Keratinocyte (primary cell): Measurements from ENCODE around the gene ANGPTL2. TPM values are rescaled to one million over a fixed set of nuclear protein-coding genes. Genes with fewer than 3 reads are reported as not detected.

ENCODE experiments used
- DNase-seq: peaks from one replicate; pipeline ENCODE4 v3.0.0-alpha.2; 2011; ENCODE audit warnings: low read depth, missing footprints, low spot score
- FAIRE-seq: peaks from 2 replicates; lab custom pipeline; 2011; peaks lifted over from hg19 to GRCh38; lab: Jason Lieb, UNC
- H2AFZ ChIP-seq: 2 replicates; pipeline ENCODE4 v1.6.0; 2012; ENCODE audit warnings: low read length, control low read depth, inconsistent platforms; ENCODE audit not compliant: control insufficient read depth
- H3K27ac ChIP-seq: 2 replicates; pipeline ENCODE4 v1.5.1; 2011; ENCODE audit warnings: low read length; ENCODE audit not compliant: control insufficient read depth, insufficient read depth
- H3K27me3 ChIP-seq: 3 replicates; pipeline ENCODE4 v1.6.0; 2011; ENCODE audit warnings: low read length; ENCODE audit not compliant: control insufficient read depth, insufficient read depth; ENCODE audit errors: extremely low read depth
- H3K36me3 ChIP-seq, 2 experiments: 2 replicates in 1 of 2; 3 replicates in 1 of 2; pipeline ENCODE4 v1.5.1; 2011; ENCODE audit warnings: low read length in 2 of 2, mild to moderate bottlenecking in 1 of 2; ENCODE audit not compliant: control insufficient read depth in 2 of 2, insufficient read depth in 2 of 2; ENCODE audit errors: extremely low read depth in 1 of 2
- H3K4me1 ChIP-seq: 3 replicates; pipeline ENCODE4 v1.5.1; 2011; ENCODE audit warnings: low read length; ENCODE audit not compliant: control insufficient read depth, insufficient read depth; ENCODE audit errors: extremely low read depth
- H3K4me2 ChIP-seq: 3 replicates; pipeline ENCODE4 v1.6.0; 2011; ENCODE audit warnings: low read depth, low read length; ENCODE audit not compliant: control insufficient read depth, insufficient read depth; ENCODE audit errors: extremely low read depth
- H3K4me3 ChIP-seq, 3 experiments: fragments of 200-600 bp in 1 of 3; sonication (generic) in 1 of 3; 2 replicates in 2 of 3; 3 replicates in 1 of 3; pipeline ENCODE4 v1.5.1; 2011 to 2016; ENCODE audit warnings: low read length in 3 of 3, mild to moderate bottlenecking in 3 of 3, control low read depth in 2 of 3, inconsistent platforms in 1 of 3, low read depth in 1 of 3, mixed read lengths in 1 of 3, mixed run types in 1 of 3, moderate library complexity in 1 of 3; ENCODE audit not compliant: control insufficient read depth in 2 of 3, insufficient read depth in 2 of 3; ENCODE audit errors: extremely low read depth in 1 of 3
- H3K79me2 ChIP-seq: 2 replicates; pipeline ENCODE4 v1.6.0; 2012; ENCODE audit warnings: low read length; ENCODE audit not compliant: control insufficient read depth, insufficient read depth
- H3K9ac ChIP-seq: 3 replicates; pipeline ENCODE4 v1.6.0; 2011; ENCODE audit warnings: low read length; ENCODE audit not compliant: control insufficient read depth, insufficient read depth; ENCODE audit errors: extremely low read depth
- H3K9me1 ChIP-seq: 3 replicates; pipeline ENCODE4 v1.6.0; 2011; ENCODE audit warnings: low read length; ENCODE audit not compliant: control insufficient read depth, insufficient read depth; ENCODE audit errors: extremely low read depth
- H3K9me3 ChIP-seq: 2 replicates; pipeline ENCODE4 v1.5.1; 2012; ENCODE audit warnings: low read depth, low read length; ENCODE audit not compliant: control insufficient read depth
- H4K20me1 ChIP-seq: 3 replicates; pipeline ENCODE4 v1.6.0; 2011; ENCODE audit warnings: low read length; ENCODE audit not compliant: control insufficient read depth, insufficient read depth; ENCODE audit errors: extremely low read depth
- CTCF ChIP-seq, 3 experiments: IDR thresholded peaks in 1 of 3; conservative IDR thresholded peaks in 1 of 3; optimal IDR thresholded peaks in 1 of 3; 2 replicates in 2 of 3; 3 replicates in 1 of 3; pipeline versions ENCODE3 to v1.5.1; 2011; ENCODE audit warnings: low read length in 3 of 3, mild to moderate bottlenecking in 3 of 3, moderate library complexity in 2 of 3, control low read depth in 1 of 3, inconsistent platforms in 1 of 3; ENCODE audit not compliant: insufficient read depth in 2 of 3; ENCODE audit errors: extremely low read depth in 1 of 3
- EZH2 ChIP-seq: IDR thresholded peaks from one replicate; pipeline ENCODE4 v1.6.1; 2012; ENCODE audit warnings: inconsistent platforms, mild to moderate bottlenecking, low read length, moderate library complexity
- dilution Hi-C: fragments of 300-500 bp; cut with MboI; formaldehyde crosslinking; loops from one replicate; pipeline ENCODE4 v1.7.0; 2020; ENCODE audit warnings: low sequenced_read_pairs; ENCODE audit not compliant: extremely low pct_ligation_motif_present
- polyA plus RNA-seq, 5 experiments: library from polyadenylated mRNA; depleted of rRNA in 3 of 5; stranded (reverse) in 3 of 5; stranded (forward) in 1 of 5; unstranded in 1 of 5; fragments of >200 nt; gene quantifications; 1 replicate in 1 of 5; 2 replicates in 3 of 5; 3 replicates in 1 of 5; pipeline versions ENCODE4 v1.2.1 to v1.2.3, GENCODE V29; 2011 to 2012; ENCODE audit warnings: missing spikeins in 2 of 5, low read depth in 1 of 5, low replicate concordance in 1 of 5

The ANGPTL2 gene
- polyA plus RNA-seq, 1 donor (not counting 4 experiments of a cell fraction or from before 2014, with no cell fraction given) = 0.18 TPM

- DNase-seq = no peak
Observed at GRCh38 chr9:127140842-127141675, 18.6 kb upstream of the ANGPTL2 start.

GRCh38 chr9:127140181-127140580, 17.7 kb upstream of the ANGPTL2 start:
- H3K9me3 ChIP-seq = no peaks in the 10 kb centered on the region
- H2AFZ ChIP-seq = no peak overlapping the region
- TF ChIP-seq EZH2 = no peak
- no peak for TF ChIP-seq CTCF (optimal IDR thresholded peaks at IDR 0.05 in 1 of 3, IDR thresholded peaks at IDR 0.05 in 1 of 3, conservative IDR thresholded peaks at IDR 0.05 in 1 of 3; ENCODE audit: extremely low read depth in 1 of 3, insufficient read depth in 2 of 3, low read length in 3 of 3)
- no peaks in the 10 kb centered on the region for H3K79me2 ChIP-seq
- H3K4me1 ChIP-seq = peaks cover 4% of the 10 kb centered on the region
- no peaks in the 10 kb centered on the region for H4K20me1 ChIP-seq
- no peaks in the 10 kb centered on the region for H3K36me3 ChIP-seq
- H3K9me1 ChIP-seq = no peaks in the 10 kb centered on the region
- dilution Hi-C loops = no loop called here
- no peak overlapping the region for H3K4me3 ChIP-seq
- FAIRE-seq = no peak
- no peak overlapping the region for H3K9ac ChIP-seq
- H3K27ac ChIP-seq = no peak overlapping the region
- H3K4me2 ChIP-seq = no peak overlapping the region
- DNase-seq = no peak
- peaks cover 6% of the 10 kb centered on the region for H3K27me3 ChIP-seq

More at GRCh38 chr9:127140842-127141675, 18.6 kb upstream of the ANGPTL2 start:
- Histone ChIP-seq H3K36me3 (no peaks in the 10 kb centered on the region), H3K4me1 (peaks cover 4% of the 10 kb centered on the region), H3K9me1 (no peaks in the 10 kb centered on the region), H3K9me3 (no peaks in the 10 kb centered on the region), H3K9ac (no peak overlapping the region), H2AFZ (no peak overlapping the region), H3K27me3 (peaks cover 6% of the 10 kb centered on the region), H3K4me2 (no peak overlapping the region), H4K20me1 (no peaks in the 10 kb centered on the region), H3K79me2 (no peaks in the 10 kb centered on the region), H3K27ac (no peak overlapping the region), H3K4me3 (no peak overlapping the region)
- TF ChIP-seq EZH2 (no peak), CTCF (optimal IDR thresholded peaks at IDR 0.05 in 1 of 3, IDR thresholded peaks at IDR 0.05 in 1 of 3, conservative IDR thresholded peaks at IDR 0.05 in 1 of 3; ENCODE audit: extremely low read depth in 1 of 3, insufficient read depth in 2 of 3, low read length in 3 of 3) (no peak)
- no peak for FAIRE-seq
- dilution Hi-C loops = no loop called here
